Progenitor cell of endocrine pancreas (in vitro differentiated cells): ENCODE data around the gene RFXAP. TPM values are rescaled to one million over a fixed set of nuclear protein-coding genes. Genes with fewer than 3 reads are reported as not detected.
"Not testable (repeated sequence)": the region's sequence is repeated elsewhere in the genome, so short reads cannot be mapped to it uniquely, and the experiment has no call there.

Experiments
- DNase-seq: peaks from one replicate; pipeline ENCODE4 v3.0.0; 2021; ENCODE audit warnings: low spot score; ENCODE audit not compliant: unreplicated experiment
- H3K27ac Mint-ChIP-seq: 2 replicates; pipeline ENCODE4 v1.8.0; 2021; ENCODE audit warnings: mild to moderate bottlenecking, moderate library complexity, mixed read lengths
- H3K27me3 Mint-ChIP-seq: 2 replicates; pipeline ENCODE4 v1.8.0; 2021; ENCODE audit warnings: mixed read lengths
- H3K36me3 Mint-ChIP-seq: 2 replicates; pipeline ENCODE4 v1.8.0; 2022; ENCODE audit warnings: mixed read lengths; ENCODE audit not compliant: insufficient read depth
- H3K4me1 Mint-ChIP-seq: 2 replicates; pipeline ENCODE4 v1.8.0; 2021; ENCODE audit warnings: low read depth, mixed read lengths
- H3K4me3 Mint-ChIP-seq: 2 replicates; pipeline ENCODE4 v1.8.0; 2021; ENCODE audit warnings: low read depth, mild to moderate bottlenecking, moderate library complexity, mixed read lengths
- H3K9me3 Mint-ChIP-seq: 2 replicates; pipeline ENCODE4 v1.8.0; 2021; ENCODE audit warnings: low read depth, mixed read lengths
- CTCF ChIP-seq: fragments of 200-600 bp; sonication (generic); IDR thresholded peaks from one replicate; pipeline ENCODE4 v1.5.0; 2021; ENCODE audit warnings: antibody characterized with exemption, mild to moderate bottlenecking; ENCODE audit not compliant: unreplicated experiment
- total RNA-seq: library from RNA; stranded (reverse); gene quantifications from 2 replicates; pipeline ENCODE4 v1.2.1, GENCODE V29; 2021

Gene RFXAP
- total RNA-seq, 1 donor from 2014 or later, result 13.3 TPM

- Mint-ChIP-seq H3K27me3 (peaks cover 27% of the 10 kb centered on the region), H3K4me3 (no peak overlapping the region), H3K9me3 (no peaks in the 10 kb centered on the region), H3K27ac (no peak overlapping the region), H3K36me3 (no peaks in the 10 kb centered on the region), H3K4me1 (peaks cover 9% of the 10 kb centered on the region)
- TF ChIP-seq CTCF, result no peak
- no peak for DNase-seq
Observed at GRCh38 chr13:36776175-36776574, 42.8 kb upstream of the RFXAP start.

GRCh38 chr13:36778083-36778671 is 40.8 kb upstream of the RFXAP start:
- Mint-ChIP-seq H3K27me3 (peaks cover 23% of the 10 kb centered on the region), H3K27ac (peak overlapping the region; percentile 19), H3K36me3 (no peaks in the 10 kb centered on the region), H3K9me3 (no peaks in the 10 kb centered on the region), H3K4me1 (peaks cover 9% of the 10 kb centered on the region), H3K4me3 (peak overlapping the region; percentile 40)
- DNase-seq, result no peak
- no peak for TF ChIP-seq CTCF

- H3K36me3 Mint-ChIP-seq, result no peaks in the 10 kb centered on the region
- H3K4me3 Mint-ChIP-seq, result no peak overlapping the region
- DNase-seq, result no peak
- H3K9me3 Mint-ChIP-seq, result no peaks in the 10 kb centered on the region
- TF ChIP-seq CTCF, result no peak
- H3K27me3 Mint-ChIP-seq, result peaks cover 3% of the 10 kb centered on the region
- no peaks in the 10 kb centered on the region for H3K4me1 Mint-ChIP-seq
- no peak overlapping the region for H3K27ac Mint-ChIP-seq
Observed at GRCh38 chr13:36783890-36784289, 35.1 kb upstream of the RFXAP start.

- not testable (repeated sequence) for H3K4me1 Mint-ChIP-seq, H3K27ac Mint-ChIP-seq, DNase-seq, H3K36me3 Mint-ChIP-seq, H3K4me3 Mint-ChIP-seq, H3K27me3 Mint-ChIP-seq, H3K9me3 Mint-ChIP-seq
Observed at GRCh38 chr13:36786175-36786574, 32.8 kb upstream of the RFXAP start.

- TF ChIP-seq CTCF, result no peak
- no peak overlapping the region for H3K4me3 Mint-ChIP-seq
- H3K36me3 Mint-ChIP-seq, result no peaks in the 10 kb centered on the region
- no peak overlapping the region for H3K27ac Mint-ChIP-seq
- no peaks in the 10 kb centered on the region for H3K9me3 Mint-ChIP-seq
- no peaks in the 10 kb centered on the region for H3K4me1 Mint-ChIP-seq
- H3K27me3 Mint-ChIP-seq, result no peaks in the 10 kb centered on the region
- DNase-seq, result no peak
Observed at GRCh38 chr13:36787181-36787580, 31.8 kb upstream of the RFXAP start.

- no peaks in the 10 kb centered on the region for H3K9me3 Mint-ChIP-seq
- H3K27me3 Mint-ChIP-seq, result no peaks in the 10 kb centered on the region
- no peak for TF ChIP-seq CTCF
- no peaks in the 10 kb centered on the region for H3K36me3 Mint-ChIP-seq
- H3K4me3 Mint-ChIP-seq, result no peak overlapping the region
- H3K4me1 Mint-ChIP-seq, result no peaks in the 10 kb centered on the region
- no peak for DNase-seq
- H3K27ac Mint-ChIP-seq, result no peak overlapping the region
Observed at GRCh38 chr13:36788276-36788675, 30.7 kb upstream of the RFXAP start.
